Measurements from ENCODE around the gene ZNF423.

- TF ChIP-seq CTCF (IDR thresholded peaks at IDR 0.05), result no peak
- TF ChIP-seq POLR2A (IDR thresholded peaks at IDR 0.05), result no peak
These were observed 299.7 kb downstream of the ZNF423 start for GRCh38 chr16:49556249-49556605.

All from Peyer's patch (tissue), 4 donors.